K562 (cell line): ENCODE measurements around the gene POLD3. TPM values are rescaled to one million over a fixed set of nuclear protein-coding genes. Genes with fewer than 3 reads are reported as not detected.

Source experiments
- C11orf30 ChIP-seq: fragments of 450-650 bp; IDR thresholded peaks from 2 replicates; pipeline ENCODE4 v1.6.1; 2016; ENCODE audit warnings: low read depth, mild to moderate bottlenecking
- CBX1 ChIP-seq: sonication (generic); IDR thresholded peaks from 2 replicates; pipeline ENCODE4 v1.6.1; 2016; ENCODE audit warnings: antibody characterized with exemption, low read depth, mild to moderate bottlenecking
- CTCF ChIP-seq, 3 experiments: IDR thresholded peaks in 2 of 3; conservative IDR thresholded peaks in 1 of 3; 2 replicates each; pipeline ENCODE4 v1.5.1; 2011 to 2012; ENCODE audit warnings: low read length in 3 of 3, mild to moderate bottlenecking in 3 of 3, control low read depth in 2 of 3, improper control_type of control experiment in 1 of 3, inconsistent platforms in 1 of 3, low read depth in 1 of 3, mixed read lengths in 1 of 3, moderate library complexity in 1 of 3; ENCODE audit not compliant: insufficient read depth in 2 of 3
- RAD21 ChIP-seq, 2 experiments: fragments of 250-450 bp in 1 of 2; fragments of 450-650 bp in 1 of 2; sonication (Bioruptor Pico) in 1 of 2; formaldehyde crosslinking in 1 of 2; IDR thresholded peaks in 1 of 2; conservative IDR thresholded peaks in 1 of 2; 2 replicates each; pipeline versions ENCODE4 v1.4.0 to v1.8.0; 2020 to 2022; ENCODE audit warnings: mild to moderate bottlenecking in 2 of 2, moderate library complexity in 1 of 2
- SMC3 ChIP-seq: conservative IDR thresholded peaks from 2 replicates; pipeline ENCODE4 v1.6.1; 2011; ENCODE audit warnings: low read depth, low read length, improper control_type of control experiment; ENCODE audit not compliant: insufficient read depth
- polyA plus RNA-seq, 8 experiments: library from polyadenylated mRNA; depleted of rRNA in 4 of 8; stranded (reverse) in 5 of 8; unstranded in 3 of 8; fragments of >200 nt; fragmentation: Nextera tagmentation in 2 of 8; fragmentation: Illumina TruSeq in 1 of 8; extraction: Ambion mirVana in 2 of 8; extraction: Trizol in 1 of 8; gene quantifications; 2 replicates each; pipeline versions ENCODE4 v1.2.1 to v1.2.3, GENCODE V29; 2011 to 2014; ENCODE audit warnings: inconsistent platforms in 1 of 8, missing spikeins in 1 of 8
- total RNA-seq, 7 experiments: library from RNA; depleted of rRNA in 6 of 7; stranded (reverse); fragments of >200 nt in 6 of 7; fragmentation: Illumina TruSeq in 2 of 7; extraction: Trizol in 2 of 7; gene quantifications; 2 replicates each; pipeline versions ENCODE4 v1.2.1 to v1.2.3, GENCODE V29; 2011 to 2021; ENCODE audit warnings: low replicate concordance in 1 of 7
- TF ChIP-seq, protein P1 (sequence below): fragments of 450-650 bp; IDR thresholded peaks from 2 replicates; pipeline ENCODE4 v1.6.1; 2016; ENCODE audit warnings: mild to moderate bottlenecking

POLD3 gene
- total and polyA plus RNA-seq, 9 of the 15 experiments (the other 6 are each of a cell fraction or from before 2014, with no cell fraction given): 10.6 to 40.1 (median 24.6) TPM

DNA sequence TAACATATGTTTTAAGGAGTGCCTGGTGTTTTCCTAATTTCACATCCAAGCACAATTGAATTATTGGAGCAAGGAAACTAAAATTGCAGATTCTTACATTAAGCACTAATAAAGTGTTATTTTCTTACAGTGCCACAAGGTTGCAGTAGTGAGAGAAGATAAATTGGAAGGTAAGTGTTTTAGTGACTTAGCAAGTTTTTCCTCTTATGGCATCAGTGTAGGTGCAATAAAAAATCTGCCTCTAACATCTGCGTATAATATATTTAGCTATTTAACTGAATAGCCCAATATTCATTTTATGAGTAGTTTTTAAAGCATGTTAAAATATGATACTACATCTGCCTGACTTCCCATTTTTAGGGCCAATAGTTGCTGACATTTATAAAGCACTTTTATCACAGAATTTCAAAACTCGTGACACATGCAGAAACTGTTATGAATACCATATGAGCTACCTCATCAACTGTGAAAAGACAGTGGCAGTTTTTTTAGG, 19.0 kb downstream of the POLD3 start (continued):
- peak in 2 of 3 experiments; percentile 49 to 57; a peak in 4 of 6 replicates for TF ChIP-seq CTCF (IDR thresholded peaks at IDR 0.05 in 2 of 3, conservative IDR thresholded peaks at IDR 0.05 in 1 of 3; ENCODE audit: insufficient read depth in 2 of 3, low read depth in 1 of 3, low read length in 3 of 3)
- peak; percentile 36; the same call in 1 of the 2 replicates for TF ChIP-seq SMC3
- TF ChIP-seq CBX1: no peak
- peak; percentile 78 for TF ChIP-seq C11orf30
- TF ChIP-seq, protein P1, sequence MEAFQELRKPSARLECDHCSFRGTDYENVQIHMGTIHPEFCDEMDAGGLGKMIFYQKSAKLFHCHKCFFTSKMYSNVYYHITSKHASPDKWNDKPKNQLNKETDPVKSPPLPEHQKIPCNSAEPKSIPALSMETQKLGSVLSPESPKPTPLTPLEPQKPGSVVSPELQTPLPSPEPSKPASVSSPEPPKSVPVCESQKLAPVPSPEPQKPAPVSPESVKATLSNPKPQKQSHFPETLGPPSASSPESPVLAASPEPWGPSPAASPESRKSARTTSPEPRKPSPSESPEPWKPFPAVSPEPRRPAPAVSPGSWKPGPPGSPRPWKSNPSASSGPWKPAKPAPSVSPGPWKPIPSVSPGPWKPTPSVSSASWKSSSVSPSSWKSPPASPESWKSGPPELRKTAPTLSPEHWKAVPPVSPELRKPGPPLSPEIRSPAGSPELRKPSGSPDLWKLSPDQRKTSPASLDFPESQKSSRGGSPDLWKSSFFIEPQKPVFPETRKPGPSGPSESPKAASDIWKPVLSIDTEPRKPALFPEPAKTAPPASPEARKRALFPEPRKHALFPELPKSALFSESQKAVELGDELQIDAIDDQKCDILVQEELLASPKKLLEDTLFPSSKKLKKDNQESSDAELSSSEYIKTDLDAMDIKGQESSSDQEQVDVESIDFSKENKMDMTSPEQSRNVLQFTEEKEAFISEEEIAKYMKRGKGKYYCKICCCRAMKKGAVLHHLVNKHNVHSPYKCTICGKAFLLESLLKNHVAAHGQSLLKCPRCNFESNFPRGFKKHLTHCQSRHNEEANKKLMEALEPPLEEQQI: 0 out of 2 replicates have a peak, but pooled peaks have one; percentile 23
- TF ChIP-seq RAD21 (CRISPR knock-in tag; conservative IDR thresholded peaks at IDR 0.05 in 1 of 2, IDR thresholded peaks at IDR 0.05 in 1 of 2): peak; percentile 31 to 60
